Hepatic stellate cell (primary cell): Measurements from ENCODE around the gene TSPOAP1.

Experiments used
- DNase-seq: peaks from one replicate; pipeline ENCODE4 v3.0.0; 2011; ENCODE audit warnings: low spot score

TSPOAP1 gene

GRCh38 chr17:58302919-58303585 lies 25.5 kb downstream of the TSPOAP1 start:
- DNase-seq, result no peak

GRCh38 chr17:58302171-58302918 lies 26.2 kb downstream of the TSPOAP1 start:
- DNase-seq, result no peak

- no peak for DNase-seq
These were observed 27.0 kb downstream of the TSPOAP1 start for GRCh38 chr17:58301504-58302150.

- DNase-seq, result no peak
These were observed 28.3 kb downstream of the TSPOAP1 start for GRCh38 chr17:58300336-58300735.

- DNase-seq, result no peak
These were observed 34.6 kb downstream of the TSPOAP1 start for GRCh38 chr17:58294034-58294433.

- DNase-seq, result no peak
These were observed 37.3 kb downstream of the TSPOAP1 start for GRCh38 chr17:58291246-58291645.

GRCh38 chr17:58289869-58290268 lies 38.7 kb downstream of the TSPOAP1 start:
- no peak for DNase-seq

GRCh38 chr17:58285422-58285810 lies 43.2 kb downstream of the TSPOAP1 start:
- DNase-seq, result no peak

- DNase-seq, result no peak
These were observed 43.8 kb downstream of the TSPOAP1 start for GRCh38 chr17:58284613-58285421.

GRCh38 chr17:58283674-58284612 lies 44.7 kb downstream of the TSPOAP1 start:
- DNase-seq, result no peak

GRCh38 chr17:58282442-58282841 lies 46.2 kb downstream of the TSPOAP1 start:
- no peak for DNase-seq

- no peak for DNase-seq
These were observed 47.0 kb downstream of the TSPOAP1 start for GRCh38 chr17:58281511-58282011.

GRCh38 chr17:58280480-58281217 lies 47.9 kb downstream of the TSPOAP1 start, which contains the start of gene MPO:
Gene MPO, minus strand, starts transcription at chr17:58280935. Its CDS starts 177 bp downstream, at chr17:58280758.
- no peak for DNase-seq

- DNase-seq, result no peak
These were observed 48.7 kb downstream of the TSPOAP1 start for GRCh38 chr17:58279736-58280479.

GRCh38 chr17:58279016-58279711 lies 49.4 kb downstream of the TSPOAP1 start:
- no peak for DNase-seq

- DNase-seq, result no peak
These were observed 50.0 kb downstream of the TSPOAP1 start for GRCh38 chr17:58278661-58279015.

- no peak for DNase-seq
These were observed 50.6 kb downstream of the TSPOAP1 start for GRCh38 chr17:58277802-58278595.
